Measurements from ENCODE around the gene YDJC. TPM values are rescaled to one million over a fixed set of nuclear protein-coding genes. Genes with fewer than 3 reads are reported as not detected.

YDJC gene
- total RNA-seq, 1 donor from 2014 or later = 10.3 TPM

DNA sequence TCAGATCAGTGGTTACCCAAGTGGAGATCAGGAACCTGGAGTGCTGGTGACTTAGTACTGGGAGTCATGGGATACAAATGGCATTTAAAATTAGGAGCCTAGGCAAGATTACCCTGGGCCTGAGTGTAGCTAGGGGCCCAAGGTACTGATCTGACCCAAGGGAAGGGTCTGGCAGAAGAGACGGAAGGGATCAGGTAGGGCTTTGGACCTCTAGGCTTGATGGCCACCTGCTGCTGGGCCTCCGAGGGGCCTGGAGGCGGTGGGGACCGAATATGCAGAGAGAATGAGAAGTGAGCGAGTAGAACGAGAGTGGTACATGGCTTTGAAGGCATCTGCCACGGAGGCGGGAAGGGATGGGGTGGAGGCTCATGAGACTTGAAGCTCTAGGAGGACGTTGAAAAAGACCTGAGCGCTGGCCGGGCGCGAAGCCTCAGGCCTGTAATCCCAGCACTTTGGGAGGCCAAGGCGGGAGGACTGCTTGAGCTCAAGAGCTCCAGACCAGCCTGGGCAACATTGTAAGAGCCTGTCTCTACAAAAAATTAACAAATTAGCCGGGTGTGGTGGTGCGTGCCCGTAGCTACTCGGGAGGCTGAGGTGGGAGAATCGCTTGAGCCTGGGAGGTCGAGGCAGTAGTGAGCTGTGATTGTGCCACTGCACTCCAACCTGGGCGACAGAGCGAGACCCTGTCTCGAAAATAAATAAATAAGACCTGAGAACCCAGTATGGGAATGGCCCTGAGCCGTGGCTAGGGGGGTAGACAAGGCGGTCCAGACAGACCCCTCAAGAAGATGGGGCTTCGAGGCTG lies 35.4 kb upstream of the YDJC start:
- Mint-ChIP-seq H3K27ac (ENCODE audit: unreplicated experiment) (peak overlapping the region; percentile 96), H3K4me3 (ENCODE audit: unreplicated experiment) (peak overlapping the region; percentile 96), H3K36me3 (ENCODE audit: unreplicated experiment) (no peaks in the 10 kb centered on the region), H3K4me1 (ENCODE audit: low read depth, unreplicated experiment) (no peaks in the 10 kb centered on the region), H3K9me3 (ENCODE audit: unreplicated experiment) (peaks cover 18% of the 10 kb centered on the region), H3K27me3 (ENCODE audit: unreplicated experiment) (peaks cover 12% of the 10 kb centered on the region)
- no peak for TF ChIP-seq CTCF (IDR thresholded peaks at IDR 0.05; ENCODE audit: partially characterized antibody, unreplicated experiment)
- no peak for DNase-seq

- Mint-ChIP-seq H3K27ac (ENCODE audit: unreplicated experiment) (no peak overlapping the region), H3K36me3 (ENCODE audit: unreplicated experiment) (no peaks in the 10 kb centered on the region), H3K27me3 (ENCODE audit: unreplicated experiment) (peaks cover 12% of the 10 kb centered on the region), H3K4me1 (ENCODE audit: low read depth, unreplicated experiment) (no peaks in the 10 kb centered on the region), H3K4me3 (ENCODE audit: unreplicated experiment) (no peak overlapping the region), H3K9me3 (ENCODE audit: unreplicated experiment) (peaks cover 18% of the 10 kb centered on the region)
- TF ChIP-seq CTCF (IDR thresholded peaks at IDR 0.05; ENCODE audit: partially characterized antibody, unreplicated experiment) = no peak
- no peak for DNase-seq
Measured at GRCh38 chr22:21663738-21664137, 33.9 kb upstream of the YDJC start.

GRCh38 chr22:21661991-21662390 lies 32.2 kb upstream of the YDJC start:
- Mint-ChIP-seq H3K4me3 (ENCODE audit: unreplicated experiment) (no peak overlapping the region), H3K27ac (ENCODE audit: unreplicated experiment) (no peak overlapping the region), H3K36me3 (ENCODE audit: unreplicated experiment) (no peaks in the 10 kb centered on the region), H3K9me3 (ENCODE audit: unreplicated experiment) (peaks cover 17% of the 10 kb centered on the region), H3K4me1 (ENCODE audit: low read depth, unreplicated experiment) (no peaks in the 10 kb centered on the region), H3K27me3 (ENCODE audit: unreplicated experiment) (peaks cover 13% of the 10 kb centered on the region)
- TF ChIP-seq CTCF (IDR thresholded peaks at IDR 0.05; ENCODE audit: partially characterized antibody, unreplicated experiment) = no peak
- no peak for DNase-seq

DNA sequence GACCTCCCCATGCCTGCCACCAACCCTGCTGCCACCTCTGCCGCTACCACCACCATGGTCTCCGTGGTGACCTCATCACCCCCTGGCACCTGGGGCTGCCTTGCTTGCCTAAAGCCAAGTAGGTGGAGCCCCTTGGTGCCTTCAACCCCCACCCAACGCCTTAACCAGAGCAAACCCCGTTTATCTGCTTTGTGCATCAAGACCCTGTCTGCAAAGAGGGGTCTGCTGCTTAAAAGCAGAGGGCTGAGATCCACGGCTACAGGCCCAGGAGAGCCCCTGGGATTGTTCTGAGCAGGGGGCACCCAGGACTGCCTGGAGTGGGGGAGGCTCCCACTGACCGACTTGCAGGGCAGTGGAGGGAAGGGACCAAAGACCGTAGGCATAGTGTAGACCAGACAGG lies 31.1 kb upstream of the YDJC start:
- peaks cover 11% of the 10 kb centered on the region for H3K9me3 Mint-ChIP-seq (ENCODE audit: unreplicated experiment)
- no peak overlapping the region for H3K27ac Mint-ChIP-seq (ENCODE audit: unreplicated experiment)
- no peaks in the 10 kb centered on the region for H3K36me3 Mint-ChIP-seq (ENCODE audit: unreplicated experiment)
- H3K4me1 Mint-ChIP-seq (ENCODE audit: low read depth, unreplicated experiment) = no peaks in the 10 kb centered on the region
- peaks cover 10% of the 10 kb centered on the region for H3K27me3 Mint-ChIP-seq (ENCODE audit: unreplicated experiment)
- no peak overlapping the region for H3K4me3 Mint-ChIP-seq (ENCODE audit: unreplicated experiment)
- no peak for DNase-seq
- TF ChIP-seq CTCF (IDR thresholded peaks at IDR 0.05; ENCODE audit: partially characterized antibody, unreplicated experiment) = no peak

DNA sequence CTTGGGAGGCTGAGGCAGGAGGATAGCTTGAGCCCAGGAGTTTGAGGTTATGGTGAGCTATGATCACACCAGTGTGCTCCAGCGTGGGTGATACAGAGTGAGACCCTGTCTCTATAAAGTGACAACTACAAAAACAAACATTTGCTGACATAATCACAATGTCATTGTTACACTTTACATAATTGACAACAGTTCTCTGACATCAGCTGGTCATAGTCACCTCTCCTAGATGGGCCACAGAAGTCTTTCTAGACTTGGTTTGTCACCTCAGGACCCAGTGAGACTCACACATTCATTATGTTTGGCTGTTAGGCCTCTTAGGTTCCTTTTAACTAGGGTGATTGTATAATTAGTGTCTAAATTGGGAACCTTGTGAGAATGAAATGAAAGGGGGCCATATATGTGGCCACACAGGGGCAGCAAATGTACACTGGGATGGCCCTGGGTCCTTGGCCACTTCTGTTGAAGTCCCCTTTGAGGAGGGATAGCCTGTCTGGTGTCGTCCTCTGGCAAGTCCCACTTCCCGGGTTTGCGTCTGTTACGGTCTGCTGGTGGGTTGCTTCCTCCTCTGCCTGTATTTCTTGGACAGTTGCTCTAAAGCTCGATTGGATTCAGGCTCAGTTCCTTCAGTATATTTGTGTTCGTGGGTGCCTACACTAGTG lies 30.2 kb upstream of the YDJC start:
- H3K4me3 Mint-ChIP-seq (ENCODE audit: unreplicated experiment) = no peak overlapping the region
- no peak for TF ChIP-seq CTCF (IDR thresholded peaks at IDR 0.05; ENCODE audit: partially characterized antibody, unreplicated experiment)
- peaks cover 7% of the 10 kb centered on the region for H3K27me3 Mint-ChIP-seq (ENCODE audit: unreplicated experiment)
- H3K9me3 Mint-ChIP-seq (ENCODE audit: unreplicated experiment) = peaks cover 10% of the 10 kb centered on the region
- H3K4me1 Mint-ChIP-seq (ENCODE audit: low read depth, unreplicated experiment) = no peaks in the 10 kb centered on the region
- H3K36me3 Mint-ChIP-seq (ENCODE audit: unreplicated experiment) = no peaks in the 10 kb centered on the region
- DNase-seq = no peak
- no peak overlapping the region for H3K27ac Mint-ChIP-seq (ENCODE audit: unreplicated experiment)

All from glutamatergic neuron (in vitro differentiated cells).